Esophagus squamous epithelium (tissue), 4 donors: ENCODE results near the gene SCAF1.

ENCODE experiments used
- CTCF ChIP-seq, 6 experiments: fragments of 450-650 bp in 4 of 6; fragments of 200-600 bp in 2 of 6; sonication (generic) in 2 of 6; IDR thresholded peaks; one replicate each; pipeline ENCODE4 v1.5.1; 2016 to 2019; ENCODE audit warnings: antibody characterized with exemption in 6 of 6, mild to moderate bottlenecking in 4 of 6, moderate library complexity in 4 of 6
- POLR2A ChIP-seq, 4 donors: fragments of 450-650 bp; IDR thresholded peaks; one replicate each; pipeline ENCODE4 v1.6.1; 2017; ENCODE audit warnings: antibody characterized with exemption in 4 of 4, mild to moderate bottlenecking in 4 of 4, moderate library complexity in 3 of 4

GRCh38 chr19:49665036-49665350 is 23.0 kb downstream of the SCAF1 start:
- TF ChIP-seq CTCF (IDR thresholded peaks at IDR 0.05) (no peak), POLR2A (IDR thresholded peaks at IDR 0.05) (no peak)
